Chondrocyte (in vitro differentiated cells): ENCODE data around the gene ARHGAP6. TPM values are rescaled to one million over a fixed set of nuclear protein-coding genes. Genes with fewer than 3 reads are reported as not detected.
"Not testable (repeated sequence)": the region's sequence is repeated elsewhere in the genome, so short reads cannot be mapped to it uniquely, and the experiment has no call there.

Source experiments
- DNase-seq: peaks from one replicate; pipeline ENCODE4 v3.0.0; 2021; ENCODE audit warnings: mixed read lengths, low spot score
- H3K27ac Mint-ChIP-seq: one replicate; pipeline ENCODE4 v1.8.0; 2021; ENCODE audit warnings: mild to moderate bottlenecking, moderate library complexity, mixed read lengths; ENCODE audit not compliant: unreplicated experiment
- H3K27me3 Mint-ChIP-seq: 2 replicates; pipeline ENCODE4 v1.8.0; 2021; ENCODE audit warnings: low read depth, mixed read lengths
- H3K36me3 Mint-ChIP-seq: 2 replicates; pipeline ENCODE4 v1.8.0; 2021; ENCODE audit warnings: low read depth, mixed read lengths
- H3K4me1 Mint-ChIP-seq: 2 replicates; pipeline ENCODE4 v1.8.0; 2021; ENCODE audit warnings: low read depth, mild to moderate bottlenecking, mixed read lengths
- H3K4me3 Mint-ChIP-seq: one replicate; pipeline ENCODE4 v1.8.0; 2021; ENCODE audit warnings: mild to moderate bottlenecking, moderate library complexity, mixed read lengths; ENCODE audit not compliant: unreplicated experiment
- H3K9me3 Mint-ChIP-seq: 2 replicates; pipeline ENCODE4 v1.8.0; 2021; ENCODE audit warnings: low read depth, mixed read lengths
- total RNA-seq: library from RNA; stranded (reverse); gene quantifications from 3 replicates; pipeline ENCODE4 v1.2.1, GENCODE V29; 2021
- TF ChIP-seq, protein P1 (sequence below): fragments of 200-600 bp; sonication (generic); IDR thresholded peaks from 2 replicates; pipeline ENCODE4 v1.5.0; 2021; ENCODE audit warnings: antibody characterized with exemption, mild to moderate bottlenecking, moderate library complexity

Gene ARHGAP6
- total RNA-seq, 1 donor from 2014 or later: 1.5 TPM

DNA sequence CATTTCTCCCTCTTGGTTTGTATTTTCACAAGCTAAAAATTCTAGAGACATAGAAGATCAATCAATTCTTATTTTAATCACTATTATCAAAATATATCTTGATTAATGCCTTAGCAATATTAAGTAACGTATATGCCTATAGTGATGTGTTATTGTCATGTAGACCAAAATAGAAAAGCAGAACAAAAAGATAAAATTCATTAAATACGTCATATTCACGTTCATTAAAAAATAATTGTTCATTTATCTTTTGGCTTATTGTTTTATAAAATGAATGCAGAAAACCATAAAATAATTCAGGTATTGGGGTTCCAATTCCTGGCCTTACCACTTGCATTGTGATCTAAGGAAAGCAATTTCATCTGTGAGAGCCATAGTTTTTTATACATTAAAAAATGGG lies 300.3 kb downstream of the ARHGAP6 start:
- DNase-seq: no peak
- no peaks in the 10 kb centered on the region for H3K36me3 Mint-ChIP-seq
- TF ChIP-seq, protein P1, sequence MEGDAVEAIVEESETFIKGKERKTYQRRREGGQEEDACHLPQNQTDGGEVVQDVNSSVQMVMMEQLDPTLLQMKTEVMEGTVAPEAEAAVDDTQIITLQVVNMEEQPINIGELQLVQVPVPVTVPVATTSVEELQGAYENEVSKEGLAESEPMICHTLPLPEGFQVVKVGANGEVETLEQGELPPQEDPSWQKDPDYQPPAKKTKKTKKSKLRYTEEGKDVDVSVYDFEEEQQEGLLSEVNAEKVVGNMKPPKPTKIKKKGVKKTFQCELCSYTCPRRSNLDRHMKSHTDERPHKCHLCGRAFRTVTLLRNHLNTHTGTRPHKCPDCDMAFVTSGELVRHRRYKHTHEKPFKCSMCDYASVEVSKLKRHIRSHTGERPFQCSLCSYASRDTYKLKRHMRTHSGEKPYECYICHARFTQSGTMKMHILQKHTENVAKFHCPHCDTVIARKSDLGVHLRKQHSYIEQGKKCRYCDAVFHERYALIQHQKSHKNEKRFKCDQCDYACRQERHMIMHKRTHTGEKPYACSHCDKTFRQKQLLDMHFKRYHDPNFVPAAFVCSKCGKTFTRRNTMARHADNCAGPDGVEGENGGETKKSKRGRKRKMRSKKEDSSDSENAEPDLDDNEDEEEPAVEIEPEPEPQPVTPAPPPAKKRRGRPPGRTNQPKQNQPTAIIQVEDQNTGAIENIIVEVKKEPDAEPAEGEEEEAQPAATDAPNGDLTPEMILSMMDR: no peak
- H3K27me3 Mint-ChIP-seq: no peaks in the 10 kb centered on the region
- H3K4me1 Mint-ChIP-seq: no peaks in the 10 kb centered on the region
- H3K9me3 Mint-ChIP-seq: peaks cover 17% of the 10 kb centered on the region
- no peak overlapping the region for H3K4me3 Mint-ChIP-seq
- no peak overlapping the region for H3K27ac Mint-ChIP-seq

DNA sequence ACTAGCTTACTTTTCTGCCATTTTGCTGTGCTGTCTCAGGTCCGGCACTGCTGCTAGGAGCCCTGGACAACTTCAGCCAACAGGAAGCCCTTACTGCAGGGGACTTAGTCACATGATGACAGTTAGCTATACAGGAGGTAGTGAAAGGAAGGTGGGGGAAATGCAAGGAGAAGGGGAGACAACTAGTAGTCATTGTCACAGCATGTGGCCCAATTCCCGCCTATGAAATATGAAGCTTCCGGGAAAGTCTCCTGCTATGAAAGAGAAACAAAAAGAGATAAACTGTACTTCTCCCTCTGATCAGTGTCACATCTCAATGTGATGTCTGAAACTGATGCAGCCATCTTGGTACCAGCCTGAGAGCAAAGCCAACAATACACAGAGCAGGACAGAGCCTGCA lies 300.9 kb downstream of the ARHGAP6 start:
- TF ChIP-seq, protein P1: no peak
- H3K27me3 Mint-ChIP-seq: no peaks in the 10 kb centered on the region
- DNase-seq: no peak
- peaks cover 12% of the 10 kb centered on the region for H3K9me3 Mint-ChIP-seq
- no peak overlapping the region for H3K4me3 Mint-ChIP-seq
- no peaks in the 10 kb centered on the region for H3K36me3 Mint-ChIP-seq
- no peak overlapping the region for H3K27ac Mint-ChIP-seq
- H3K4me1 Mint-ChIP-seq: no peaks in the 10 kb centered on the region

DNA sequence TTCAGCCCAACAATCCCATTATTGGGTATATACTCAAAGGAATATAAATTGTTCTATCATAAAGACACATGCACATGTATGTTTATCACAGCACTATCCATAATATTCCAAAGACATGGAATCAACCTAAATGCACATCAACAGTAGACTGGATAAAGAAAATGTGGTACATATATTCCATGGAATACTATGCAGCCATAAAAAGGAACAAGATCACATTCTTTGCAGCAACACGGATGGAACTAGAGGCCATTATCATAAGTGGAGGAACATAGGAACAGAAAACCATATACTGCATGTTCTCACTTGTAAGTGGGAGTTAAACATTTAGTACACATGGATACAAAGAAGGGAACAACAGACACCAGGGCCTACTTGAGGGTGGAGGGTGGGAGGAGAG lies 301.9 kb downstream of the ARHGAP6 start:
- H3K4me3 Mint-ChIP-seq, DNase-seq, H3K27me3 Mint-ChIP-seq, H3K27ac Mint-ChIP-seq, H3K4me1 Mint-ChIP-seq, H3K36me3 Mint-ChIP-seq: not testable (repeated sequence)
- H3K9me3 Mint-ChIP-seq: peaks cover 12% of the 10 kb centered on the region

DNA sequence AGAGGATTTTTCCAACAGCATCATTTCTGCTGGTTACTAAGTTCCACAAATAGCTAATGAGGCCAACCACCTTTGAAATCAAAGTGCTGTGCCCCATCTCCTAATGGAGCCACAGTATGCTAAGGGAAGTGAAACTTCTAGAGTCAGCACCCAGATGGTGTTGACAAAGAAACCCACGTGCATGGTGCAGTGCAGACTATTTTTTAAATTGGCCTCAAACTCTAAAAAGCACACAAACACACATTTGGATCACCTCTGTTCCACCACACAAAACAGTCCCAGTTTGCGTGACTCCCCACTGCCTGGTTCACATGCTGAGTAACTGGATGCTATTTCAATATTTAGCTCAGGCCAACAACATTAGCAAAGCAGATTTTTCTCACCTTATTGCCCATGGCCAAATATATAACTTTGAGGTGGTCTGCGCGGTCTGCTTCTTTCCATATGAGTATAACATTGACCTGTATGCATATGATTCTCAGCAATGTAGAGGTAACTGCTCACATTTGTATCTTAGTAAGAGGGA lies 302.6 kb downstream of the ARHGAP6 start:
- H3K27ac Mint-ChIP-seq: no peak overlapping the region
- no peak overlapping the region for H3K4me3 Mint-ChIP-seq
- H3K36me3 Mint-ChIP-seq: no peaks in the 10 kb centered on the region
- no peaks in the 10 kb centered on the region for H3K4me1 Mint-ChIP-seq
- peaks cover 10% of the 10 kb centered on the region for H3K9me3 Mint-ChIP-seq
- TF ChIP-seq, protein P1: no peak
- no peaks in the 10 kb centered on the region for H3K27me3 Mint-ChIP-seq
- DNase-seq: no peak

- H3K4me3 Mint-ChIP-seq, H3K27ac Mint-ChIP-seq, DNase-seq, H3K36me3 Mint-ChIP-seq, H3K9me3 Mint-ChIP-seq, H3K4me1 Mint-ChIP-seq, H3K27me3 Mint-ChIP-seq: not testable (repeated sequence)
Measured at GRCh38 chrX:11361666-11362065, 304.1 kb downstream of the ARHGAP6 start.

- H3K36me3 Mint-ChIP-seq, H3K4me3 Mint-ChIP-seq, H3K9me3 Mint-ChIP-seq, H3K27me3 Mint-ChIP-seq, H3K4me1 Mint-ChIP-seq, H3K27ac Mint-ChIP-seq, DNase-seq: not testable (repeated sequence)
Measured at GRCh38 chrX:11355944-11356343, 309.8 kb downstream of the ARHGAP6 start.

- Mint-ChIP-seq H3K27ac (no peak overlapping the region), H3K36me3 (no peaks in the 10 kb centered on the region), H3K4me3 (no peak overlapping the region), H3K27me3 (no peaks in the 10 kb centered on the region), H3K9me3 (peaks cover 7% of the 10 kb centered on the region), H3K4me1 (peaks cover 6% of the 10 kb centered on the region)
- DNase-seq: no peak
- TF ChIP-seq, protein P1: no peak
Measured at GRCh38 chrX:11355259-11355909, 310.3 kb downstream of the ARHGAP6 start.
